GM12892 (cell line): ENCODE data around the gene WDR45B.

Source experiments
- POLR2A ChIP-seq: IDR thresholded peaks from 2 replicates; pipeline ENCODE4 v1.6.1; 2011; ENCODE audit warnings: low read depth, low read length, control low read depth
- POLR2AphosphoS5 ChIP-seq: IDR thresholded peaks from 2 replicates; pipeline ENCODE4 v1.6.1; 2011; ENCODE audit warnings: low read depth, low read length, control low read depth
- TAF1 ChIP-seq: IDR thresholded peaks from 2 replicates; pipeline ENCODE4 v1.6.1; 2011; ENCODE audit warnings: low read depth, mild to moderate bottlenecking, control low read depth, low read length, borderline replicate concordance

GRCh38 chr17:82684228-82684841, 36.1 kb upstream of the WDR45B start:
- TF ChIP-seq POLR2A = no peak
- TF ChIP-seq POLR2AphosphoS5 = no peak
- TF ChIP-seq TAF1 = no peak
